ENCODE measurements around the gene SLC39A11. TPM values are rescaled to one million over a fixed set of nuclear protein-coding genes. Genes with fewer than 3 reads are reported as not detected.
A peak's percentile ranks its signal among the peaks of the same experiment; 100 is the strongest.

Gene SLC39A11
- total and polyA plus RNA-seq, 2 of the 13 experiments (the other 11 are each of a cell fraction or from before 2014, with no cell fraction given) = 17.2 to 31.5 TPM

DNA sequence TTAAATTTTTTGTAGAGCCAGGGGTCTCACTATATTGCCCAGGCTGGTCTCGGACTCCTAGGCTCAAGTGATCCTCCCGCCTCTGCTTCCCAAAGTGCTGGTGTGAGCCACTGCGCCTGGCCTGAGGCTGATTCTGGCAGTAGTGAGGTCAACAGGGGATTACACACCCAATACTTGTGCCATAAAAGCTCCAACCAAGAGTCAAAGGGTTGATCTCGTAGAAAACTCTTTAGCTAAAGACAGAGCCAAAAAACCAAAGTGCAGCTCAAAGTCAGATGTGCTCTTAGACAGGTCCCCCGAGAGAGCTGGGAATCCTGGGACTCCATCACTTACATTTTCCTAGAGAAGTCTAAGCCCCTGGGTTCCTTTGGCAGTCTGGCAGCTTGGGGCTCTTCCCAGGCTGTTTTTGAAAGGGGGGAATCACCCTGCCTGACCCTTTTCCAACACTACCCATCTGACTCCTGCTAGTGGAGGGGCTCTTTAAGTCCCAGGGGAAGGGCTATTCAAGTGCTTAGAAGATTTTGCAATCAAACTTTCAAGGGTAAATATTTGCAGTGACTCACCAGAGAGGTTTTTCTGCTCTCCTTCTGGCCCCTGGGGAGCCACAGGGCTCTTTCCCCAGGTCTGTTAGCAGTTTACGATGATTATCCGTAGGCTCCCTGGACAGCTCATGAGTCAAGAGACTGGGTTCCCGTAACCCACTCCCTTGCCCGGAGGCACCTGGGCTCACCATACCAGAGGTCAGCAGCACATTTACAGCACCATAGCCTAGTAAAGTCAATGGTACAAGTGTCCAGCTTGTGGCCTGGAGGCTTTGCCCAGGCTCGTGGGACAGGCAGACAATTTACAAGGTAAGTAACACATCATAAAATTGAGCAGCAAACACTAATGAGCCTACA is 408.7 kb downstream of the SLC39A11 start (continued):
- 0 out of 2 replicates have a peak, but pooled peaks have one; percentile 43 for TF ChIP-seq ZNF724P (CRISPR knock-in tag; IDR thresholded peaks at IDR 0.05; ENCODE audit: borderline replicate concordance)
- TF ChIP-seq, protein P1, sequence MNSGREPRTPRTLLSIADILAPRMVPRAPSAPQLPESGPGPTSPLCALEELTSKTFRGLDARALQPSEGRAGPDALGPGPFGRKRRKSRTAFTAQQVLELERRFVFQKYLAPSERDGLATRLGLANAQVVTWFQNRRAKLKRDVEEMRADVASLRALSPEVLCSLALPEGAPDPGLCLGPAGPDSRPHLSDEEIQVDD (CRISPR knock-in tag; IDR thresholded peaks at IDR 0.05; ENCODE audit: borderline replicate concordance) = no peak
- no peak for TF ChIP-seq SOX6 (IDR thresholded peaks at IDR 0.05)
- peak; percentile 81; the same call in 1 of the 2 replicates for TF ChIP-seq SOX6 (CRISPR knock-in tag; IDR thresholded peaks at IDR 0.05)
- no peak for TF ChIP-seq ZNF138 (CRISPR knock-in tag; IDR thresholded peaks at IDR 0.05; ENCODE audit: low read depth)
- TF ChIP-seq HIC2 (CRISPR knock-in tag; IDR thresholded peaks at IDR 0.05; ENCODE audit: low read depth) = peak; percentile 86; the same call in 1 of the 2 replicates
- TF ChIP-seq ZKSCAN5 (CRISPR knock-in tag; IDR thresholded peaks at IDR 0.05) = 0 out of 2 replicates have a peak, but pooled peaks have one; percentile 26
- TF ChIP-seq ZNF382 (CRISPR knock-in tag; IDR thresholded peaks at IDR 0.05; ENCODE audit: borderline replicate concordance) = no peak
- TF ChIP-seq ZBTB7B (CRISPR knock-in tag; IDR thresholded peaks at IDR 0.05) = peak; percentile 89
- TF ChIP-seq ATRX (CRISPR knock-in tag; IDR thresholded peaks at IDR 0.05; ENCODE audit: borderline replicate concordance) = no peak
- peak; percentile 64 for TF ChIP-seq SMC3 (IDR thresholded peaks at IDR 0.05; ENCODE audit: low read length)
- TF ChIP-seq THRA (CRISPR knock-in tag; IDR thresholded peaks at IDR 0.05; ENCODE audit: borderline replicate concordance) = peak; percentile 93
- no peak for TF ChIP-seq ZNF329 (CRISPR knock-in tag; IDR thresholded peaks at IDR 0.05; ENCODE audit: low read depth)
- 0 out of 2 replicates have a peak, but pooled peaks have one; percentile 16 for TF ChIP-seq BORCS8-MEF2B (CRISPR knock-in tag; IDR thresholded peaks at IDR 0.05)
- TF ChIP-seq ZNF563 (CRISPR knock-in tag; IDR thresholded peaks at IDR 0.05) = no peak
- TF ChIP-seq, protein P2, sequence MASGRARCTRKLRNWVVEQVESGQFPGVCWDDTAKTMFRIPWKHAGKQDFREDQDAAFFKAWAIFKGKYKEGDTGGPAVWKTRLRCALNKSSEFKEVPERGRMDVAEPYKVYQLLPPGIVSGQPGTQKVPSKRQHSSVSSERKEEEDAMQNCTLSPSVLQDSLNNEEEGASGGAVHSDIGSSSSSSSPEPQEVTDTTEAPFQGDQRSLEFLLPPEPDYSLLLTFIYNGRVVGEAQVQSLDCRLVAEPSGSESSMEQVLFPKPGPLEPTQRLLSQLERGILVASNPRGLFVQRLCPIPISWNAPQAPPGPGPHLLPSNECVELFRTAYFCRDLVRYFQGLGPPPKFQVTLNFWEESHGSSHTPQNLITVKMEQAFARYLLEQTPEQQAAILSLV (CRISPR knock-in tag; IDR thresholded peaks at IDR 0.05; ENCODE audit: borderline replicate concordance) = no peak
- no peak; the same call in 1 of the 2 replicates for TF ChIP-seq ZNF317 (CRISPR knock-in tag; IDR thresholded peaks at IDR 0.05)
- no peak for TF ChIP-seq SP140L (CRISPR knock-in tag; IDR thresholded peaks at IDR 0.05; ENCODE audit: borderline replicate concordance)
- peak; percentile 90 for TF ChIP-seq ZNF614 (CRISPR knock-in tag; IDR thresholded peaks at IDR 0.05; ENCODE audit: borderline replicate concordance)
- peak; percentile 97 for TF ChIP-seq GATAD2A (CRISPR knock-in tag; IDR thresholded peaks at IDR 0.05)
- 0 out of 2 replicates have a peak, but pooled peaks have one; percentile 59 for TF ChIP-seq FOXO4 (CRISPR knock-in tag; conservative IDR thresholded peaks at IDR 0.05)

Measured in HepG2 (cell line).